HepG2 (cell line): ENCODE measurements around the gene MOB4.

Experiments used
- RAD51 ChIP-seq: fragments of 450-650 bp; IDR thresholded peaks from 2 replicates; pipeline ENCODE4 v1.6.1; 2016; ENCODE audit warnings: borderline replicate concordance
- TF ChIP-seq, protein P1 (sequence below): sonication (generic); formaldehyde crosslinking; IDR thresholded peaks from 2 replicates; pipeline ENCODE4 v1.8.1; 2022; ENCODE audit warnings: mild to moderate bottlenecking, missing genetic modification reagents

DNA sequence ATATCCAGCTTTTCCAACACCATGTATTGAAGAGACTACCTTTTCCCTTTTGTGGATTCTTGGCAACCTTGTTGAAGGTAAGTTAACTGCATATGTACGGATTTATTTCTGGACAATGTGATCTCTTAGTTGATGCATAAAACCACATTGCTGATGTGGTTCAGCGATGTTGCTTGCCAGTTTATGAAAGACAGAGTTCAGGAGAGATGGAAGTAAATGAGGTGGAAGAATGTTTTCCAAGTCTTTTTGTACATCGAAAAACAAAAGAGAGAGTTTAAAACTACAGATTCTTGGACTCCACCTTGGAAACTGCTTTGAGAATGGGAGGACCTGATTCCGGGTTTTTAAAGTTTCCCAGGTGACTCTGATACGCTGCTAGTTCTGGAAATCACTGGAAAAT is 43.8 kb downstream of the MOB4 start:
- TF ChIP-seq, protein P1, sequence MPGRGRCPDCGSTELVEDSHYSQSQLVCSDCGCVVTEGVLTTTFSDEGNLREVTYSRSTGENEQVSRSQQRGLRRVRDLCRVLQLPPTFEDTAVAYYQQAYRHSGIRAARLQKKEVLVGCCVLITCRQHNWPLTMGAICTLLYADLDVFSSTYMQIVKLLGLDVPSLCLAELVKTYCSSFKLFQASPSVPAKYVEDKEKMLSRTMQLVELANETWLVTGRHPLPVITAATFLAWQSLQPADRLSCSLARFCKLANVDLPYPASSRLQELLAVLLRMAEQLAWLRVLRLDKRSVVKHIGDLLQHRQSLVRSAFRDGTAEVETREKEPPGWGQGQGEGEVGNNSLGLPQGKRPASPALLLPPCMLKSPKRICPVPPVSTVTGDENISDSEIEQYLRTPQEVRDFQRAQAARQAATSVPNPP (CRISPR knock-in tag), result no peak
- TF ChIP-seq RAD51, result no peak
